IMR-90 (cell line): ENCODE measurements around the gene ZSCAN9. TPM values are rescaled to one million over a fixed set of nuclear protein-coding genes. Genes with fewer than 3 reads are reported as not detected.
A peak's percentile ranks its signal among the peaks of the same experiment; 100 is the strongest.

Experiments used
- ATAC-seq: fragments of 200-7000 bp; cut with Tn5 transposase; 2 replicates; pipeline ENCODE4 v1.9.1; 2020; ENCODE audit warnings: low read depth, mild to moderate bottlenecking, moderate library complexity
- BruUV-seq: library from RNA; stranded (reverse); fragments of 400-500 nt; replicated peaks from 2 replicates; lab custom pipeline; 2021; lab: Mats Ljungman, UMichigan
- CTCF ChIA-PET: fragments of 300-600 bp; formaldehyde crosslinking; extraction: SDS; loops from one replicate; lab custom pipeline; 2021; ENCODE audit warnings: antibody characterized with exemption; lab: Yijun Ruan, JAX
- POLR2A ChIA-PET: fragments of 300-600 bp; sonication (Branson Sonifier 250); formaldehyde crosslinking; loops from one replicate; lab custom pipeline; 2022; ENCODE audit warnings: antibody characterized with exemption; ENCODE audit not compliant: unreplicated experiment; lab: Charles Lee
- DNase-seq: peaks from one replicate; pipeline ENCODE4 v3.0.0; 2013
- H2AFZ ChIP-seq: replicated peaks from 2 replicates; pipeline ENCODE3; 2013; ENCODE audit warnings: low read length, mild to moderate bottlenecking; ENCODE audit not compliant: poor library complexity
- H2AK5ac ChIP-seq: 2 replicates; pipeline ENCODE4 v1.6.1; 2013; ENCODE audit warnings: low read depth, low read length, inconsistent platforms
- H2AK9ac ChIP-seq: replicated peaks from 2 replicates; pipeline ENCODE3; 2013; ENCODE audit warnings: mild to moderate bottlenecking, low read depth, low read length, moderate library complexity; ENCODE audit not compliant: poor library complexity
- H2BK120ac ChIP-seq: 2 replicates; pipeline ENCODE4 v1.6.1; 2013; ENCODE audit warnings: low read depth, low read length, inconsistent platforms
- H2BK15ac ChIP-seq: 3 replicates; pipeline ENCODE4 v1.6.1; 2013; ENCODE audit warnings: low read depth, low read length, inconsistent platforms
- H2BK20ac ChIP-seq: 2 replicates; pipeline ENCODE4 v1.6.1; 2013; ENCODE audit warnings: low read depth, mild to moderate bottlenecking, inconsistent platforms, low read length, moderate library complexity
- H2BK5ac ChIP-seq: 2 replicates; pipeline ENCODE4 v1.6.1; 2013; ENCODE audit warnings: mild to moderate bottlenecking, low read depth, low read length, inconsistent platforms; ENCODE audit not compliant: poor library complexity, severe bottlenecking
- H3K14ac ChIP-seq: replicated peaks from 2 replicates; pipeline ENCODE4 v1.6.1; 2013; ENCODE audit warnings: low read depth, low read length, inconsistent platforms
- H3K18ac ChIP-seq: 2 replicates; pipeline ENCODE4 v1.6.1; 2013; ENCODE audit warnings: low read depth, low read length, control low read depth
- H3K23ac ChIP-seq: 2 replicates; pipeline ENCODE4 v1.6.1; 2013; ENCODE audit warnings: low read depth, low read length, inconsistent platforms
- H3K27ac ChIP-seq: 2 replicates; pipeline ENCODE4 v1.5.1; 2013; ENCODE audit warnings: mild to moderate bottlenecking, control low read depth, low read length; ENCODE audit not compliant: insufficient read depth
- H3K27me3 ChIP-seq: 2 replicates; pipeline ENCODE4 v1.6.1; 2013; ENCODE audit warnings: low read length; ENCODE audit not compliant: control insufficient read depth, insufficient read depth
- H3K36me3 ChIP-seq: 2 replicates; pipeline ENCODE4 v1.6.1; 2013; ENCODE audit warnings: low read length, mixed read lengths; ENCODE audit not compliant: control insufficient read depth, insufficient read depth
- H3K4ac ChIP-seq: 2 replicates; pipeline ENCODE4 v1.6.1; 2013; ENCODE audit warnings: low read depth, low read length, inconsistent platforms
- H3K4me1 ChIP-seq: 2 replicates; pipeline ENCODE4 v1.6.1; 2013; ENCODE audit warnings: low read length, mixed read lengths; ENCODE audit not compliant: control insufficient read depth, insufficient read depth
- H3K4me2 ChIP-seq: 2 replicates; pipeline ENCODE4 v1.6.1; 2013; ENCODE audit warnings: low read depth, mild to moderate bottlenecking, control low read depth, low read length, moderate library complexity
- H3K4me3 ChIP-seq: 2 replicates; pipeline ENCODE4 v1.5.1; 2013; ENCODE audit warnings: low read depth, mild to moderate bottlenecking, control low read depth, low read length, moderate library complexity; ENCODE audit not compliant: insufficient read depth
- H3K56ac ChIP-seq: 2 replicates; pipeline ENCODE4 v1.6.1; 2013; ENCODE audit warnings: low read length, inconsistent platforms; ENCODE audit not compliant: insufficient read depth; ENCODE audit errors: extremely low read depth
- H3K79me1 ChIP-seq, 2 experiments: 2 replicates each; pipeline ENCODE4 v1.6.1; 2013; ENCODE audit warnings: low read length in 2 of 2, inconsistent platforms in 1 of 2, low read depth in 1 of 2
- H3K9ac ChIP-seq: 2 replicates; pipeline ENCODE4 v1.6.1; 2013; ENCODE audit warnings: low read depth, low read length, control low read depth
- H3K9me1 ChIP-seq: 2 replicates; pipeline ENCODE4 v1.6.1; 2013; ENCODE audit warnings: low read length, inconsistent platforms; ENCODE audit not compliant: insufficient read depth
- H3K9me3 ChIP-seq: 2 replicates; pipeline ENCODE4 v1.6.1; 2013; ENCODE audit warnings: low read length; ENCODE audit not compliant: control insufficient read depth, insufficient read depth
- H4K20me1 ChIP-seq: 2 replicates; pipeline ENCODE4 v1.6.1; 2013; ENCODE audit warnings: low read length, inconsistent platforms; ENCODE audit not compliant: insufficient read depth
- H4K5ac ChIP-seq: 2 replicates; pipeline ENCODE4 v1.6.1; 2013; ENCODE audit warnings: mild to moderate bottlenecking, low read depth, low read length, control low read depth
- H4K8ac ChIP-seq, 2 experiments: 2 replicates each; pipeline ENCODE4 v1.6.1; 2013; ENCODE audit warnings: low read depth in 2 of 2, low read length in 2 of 2, control low read depth in 1 of 2, inconsistent platforms in 1 of 2
- H4K91ac ChIP-seq: 2 replicates; pipeline ENCODE4 v1.6.1; 2013; ENCODE audit warnings: low read depth, low read length, inconsistent platforms; ENCODE audit not compliant: insufficient read depth
- BHLHE40 ChIP-seq: fragments of 150-350 bp; IDR thresholded peaks from 2 replicates; pipeline ENCODE4 v1.6.1; 2016; ENCODE audit warnings: mild to moderate bottlenecking, low read depth, low read length
- MAFK ChIP-seq: IDR thresholded peaks from 2 replicates; pipeline ENCODE4 v1.6.1; 2012; ENCODE audit warnings: low read depth, low read length, improper control_type of control experiment
- NFE2L2 ChIP-seq: fragments of 150-350 bp; IDR thresholded peaks from 2 replicates; pipeline ENCODE4 v1.6.1; 2016; ENCODE audit warnings: low read depth, mild to moderate bottlenecking, low read length
- RAD21 ChIP-seq: IDR thresholded peaks from 2 replicates; pipeline ENCODE4 v1.6.1; 2012; ENCODE audit warnings: low read length, improper control_type of control experiment
- RFX5 ChIP-seq: IDR thresholded peaks from 2 replicates; pipeline ENCODE4 v1.8.0; 2012; ENCODE audit warnings: low read depth, mild to moderate bottlenecking, low read length, moderate library complexity
- WGBS, 2 experiments: methylation state at CpG; one replicate each; pipeline versions ENCODE4 v1.1.5 to v1.1.7; 2013; ENCODE audit warnings: missing lambda C conversion rate in 2 of 2; ENCODE audit not compliant: insufficient read length in 1 of 2; ENCODE audit errors: extremely low coverage in 2 of 2; 5-methylcytosine and 5-hydroxymethylcytosine counted together
- dilution Hi-C: fragments of 300-500 bp; cut with HindIII; formaldehyde crosslinking; loops from one replicate; pipeline ENCODE4 v1.14.3; 2018; ENCODE audit warnings: low sequenced_read_pairs; ENCODE audit not compliant: unreplicated experiment
- in situ Hi-C: fragments of 300-500 bp; cut with MboI; formaldehyde crosslinking; loops from 3 replicates; pipeline ENCODE4 v1.14.3; 2019; ENCODE audit warnings: low sequenced_read_pairs, inconsistent platforms, mixed read lengths
- intact Hi-C: fragments of 100-400 bp; cut with micrococcal nuclease; formaldehyde crosslinking; loops from 2 replicates; pipeline ENCODE4 v1.10.0; 2022
- polyA plus RNA-seq, 3 experiments: library from polyadenylated mRNA; depleted of rRNA; stranded (reverse); fragments of >200 nt; gene quantifications; 2 replicates each; pipeline ENCODE4 v1.2.3, GENCODE V29; 2012; ENCODE audit warnings: low replicate concordance in 1 of 3
- total RNA-seq: library from RNA; depleted of rRNA; stranded (reverse); fragments of >200 nt; gene quantifications from 2 replicates; pipeline ENCODE4 v1.2.3, GENCODE V29; 2012

Gene ZSCAN9
- total and polyA plus RNA-seq, 2 of the 4 experiments (the other 2 are of a cell fraction): 13.7 to 17.7 TPM

DNA sequence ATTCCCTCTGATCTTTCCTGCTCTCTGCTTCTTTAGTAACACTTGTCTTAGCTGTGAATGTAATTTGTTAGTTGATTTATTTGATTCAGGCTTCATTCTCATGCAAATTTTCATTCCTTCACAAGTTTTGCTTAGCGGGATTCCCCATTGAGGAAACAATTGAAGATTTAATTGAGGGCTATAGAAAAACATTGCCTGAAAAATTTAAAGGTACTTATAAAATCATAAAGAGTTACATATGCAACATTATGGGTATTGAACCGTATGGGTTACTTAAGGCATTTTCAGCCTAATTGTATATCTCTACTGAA is 11.9 kb upstream of the ZSCAN9 start:
- Histone ChIP-seq H3K79me1 (peaks cover 6 to 9% of the 10 kb centered on the region in 2 experiments; a peak in 3 of 4 replicates), H3K27me3 (peaks cover 21% of the 10 kb centered on the region), H3K56ac (no peak overlapping the region), H2AFZ (no peak overlapping the region), H2BK5ac (no peak overlapping the region), H3K4ac (no peak overlapping the region), H3K36me3 (no peaks in the 10 kb centered on the region), H4K5ac (no peak overlapping the region), H3K27ac (no peak overlapping the region), H3K4me3 (peak overlapping the region; percentile 58; the same call in 1 of the 2 replicates), H4K20me1 (no peaks in the 10 kb centered on the region), H4K91ac (no peak overlapping the region), H2BK20ac (no peak overlapping the region), H3K9me3 (no peaks in the 10 kb centered on the region), H2AK5ac (no peak overlapping the region), H3K4me1 (peaks cover under 1% of the 10 kb centered on the region), H2BK120ac (no peak overlapping the region), H3K14ac (no peak overlapping the region), H3K9ac (no peak overlapping the region), H2BK15ac (no peak overlapping the region), H3K23ac (no peak overlapping the region), H3K18ac (no peak overlapping the region), H4K8ac (no peak overlapping the region), H3K9me1 (0 out of 2 replicates have a peak, but pooled peaks cover 3% of the 10 kb centered on the region), H2AK9ac (no peak overlapping the region), H3K4me2 (peak overlapping the region; percentile 73)
- BruUV-seq: no TSS peak
- no CpG with 5 or more reads among the region's 2 CpGs for WGBS, 2 experiments
- dilution Hi-C loops: no loop called here
- POLR2A ChIA-PET: interaction anchor here (0.8 kb wide), 1 partner anchor 47 kb away, joined by 3 read pairs; no protein-coding TSS in a partner anchor
- no peak for ATAC-seq
- CTCF ChIA-PET: no interaction called here
- TF ChIP-seq RFX5 (no peak), RAD21 (no peak), BHLHE40 (no peak), MAFK (no peak), NFE2L2 (no peak)
- intact Hi-C loops: loop anchor here (2.0 to 5.0 kb wide), 4 partner anchors 76 to 654 kb away; partner anchors contain the start of gene ZNF165
- in situ Hi-C loops: loop anchor here (10.0 kb wide), 1 partner anchor 68 kb away; the partner anchor contains the start of gene ZKSCAN8
- no peak for DNase-seq
